Trophoblast cell (in vitro differentiated cells and primary cell): ENCODE results near the gene FARP2.
A peak's percentile ranks its signal among the peaks of the same experiment; 100 is the strongest.
"Not testable (repeated sequence)": the region's sequence is repeated elsewhere in the genome, so short reads cannot be mapped to it uniquely, and the experiment has no call there.

Experiments
- DNase-seq, 2 donors: peaks; one replicate each; pipeline ENCODE4 v3.0.0-alpha.2; 2016
- H2AFZ ChIP-seq: 2 replicates; pipeline ENCODE4 v1.6.1; 2013; ENCODE audit warnings: low read length, moderate library complexity, mild to moderate bottlenecking; ENCODE audit not compliant: insufficient read depth, poor library complexity
- H2AK5ac ChIP-seq: 2 replicates; pipeline ENCODE4 v1.6.1; 2013; ENCODE audit warnings: mild to moderate bottlenecking, low read length
- H2BK120ac ChIP-seq: 2 replicates; pipeline ENCODE4 v1.6.1; 2013; ENCODE audit warnings: low read length, mild to moderate bottlenecking, moderate library complexity; ENCODE audit not compliant: insufficient read depth, poor library complexity
- H2BK12ac ChIP-seq: 2 replicates; pipeline ENCODE4 v1.6.1; 2013; ENCODE audit warnings: mild to moderate bottlenecking, low read length, moderate library complexity
- H2BK5ac ChIP-seq: 2 replicates; pipeline ENCODE4 v1.6.1; 2013; ENCODE audit warnings: low read length, low read depth, moderate library complexity, mild to moderate bottlenecking; ENCODE audit not compliant: poor library complexity
- H3K14ac ChIP-seq: 2 replicates; pipeline ENCODE4 v1.6.1; 2013; ENCODE audit warnings: mild to moderate bottlenecking, low read length
- H3K18ac ChIP-seq: 2 replicates; pipeline ENCODE4 v1.6.1; 2013; ENCODE audit warnings: mild to moderate bottlenecking, low read length
- H3K23ac ChIP-seq: 2 replicates; pipeline ENCODE4 v1.6.1; 2013; ENCODE audit warnings: low read length
- H3K27ac ChIP-seq: 2 replicates; pipeline ENCODE4 v1.5.1; 2013; ENCODE audit warnings: low read depth, mild to moderate bottlenecking, inconsistent platforms, low read length, moderate library complexity
- H3K27me3 ChIP-seq: 2 replicates; pipeline ENCODE4 v1.6.1; 2013; ENCODE audit warnings: inconsistent platforms, mild to moderate bottlenecking, low read length, moderate library complexity; ENCODE audit not compliant: insufficient read depth
- H3K36me3 ChIP-seq, 2 experiments: 1 replicate in 1 of 2; 2 replicates in 1 of 2; pipeline ENCODE4 v1.6.1; 2013; ENCODE audit warnings: low read length in 2 of 2, mild to moderate bottlenecking in 2 of 2, moderate library complexity in 1 of 2; ENCODE audit not compliant: insufficient read depth in 2 of 2, control insufficient read depth in 1 of 2
- H3K4ac ChIP-seq: 2 replicates; pipeline ENCODE4 v1.6.1; 2013; ENCODE audit warnings: low read depth, mild to moderate bottlenecking, low read length, moderate library complexity
- H3K4me1 ChIP-seq, 2 experiments: 1 replicate in 1 of 2; 2 replicates in 1 of 2; pipeline ENCODE4 v1.6.1; 2013; ENCODE audit warnings: low read length in 2 of 2, mild to moderate bottlenecking in 2 of 2, moderate library complexity in 1 of 2; ENCODE audit not compliant: insufficient read depth in 2 of 2, control insufficient read depth in 1 of 2
- H3K4me2 ChIP-seq: 2 replicates; pipeline ENCODE4 v1.6.1; 2013; ENCODE audit warnings: inconsistent platforms, mild to moderate bottlenecking, low read length, moderate library complexity
- H3K4me3 ChIP-seq: 2 replicates; pipeline ENCODE4 v1.5.1; 2013; ENCODE audit warnings: mild to moderate bottlenecking, low read depth, low read length, inconsistent platforms
- H3K79me1 ChIP-seq: one replicate; pipeline ENCODE4 v1.6.1; 2013; ENCODE audit warnings: low read length
- H3K79me2 ChIP-seq: 2 replicates; pipeline ENCODE4 v1.6.1; 2013; ENCODE audit warnings: low read length, mild to moderate bottlenecking; ENCODE audit not compliant: control insufficient read depth, insufficient read depth, poor library complexity
- H3K9ac ChIP-seq: 2 replicates; pipeline ENCODE4 v1.6.1; 2013; ENCODE audit warnings: mild to moderate bottlenecking, low read length
- H3K9me3 ChIP-seq: 2 replicates; pipeline ENCODE4 v1.6.1; 2013; ENCODE audit warnings: low read depth, mild to moderate bottlenecking, control low read depth, inconsistent platforms, low read length; ENCODE audit not compliant: insufficient read depth
- H4K12ac ChIP-seq: 2 replicates; pipeline ENCODE4 v1.6.1; 2013; ENCODE audit warnings: low read depth, mild to moderate bottlenecking, low read length, moderate library complexity
- H4K8ac ChIP-seq: 2 replicates; pipeline ENCODE4 v1.6.1; 2013; ENCODE audit warnings: low read depth, mild to moderate bottlenecking, low read length, moderate library complexity
- H4K91ac ChIP-seq: one replicate; pipeline ENCODE4 v1.6.1; 2013; ENCODE audit warnings: low read depth, mild to moderate bottlenecking, low read length, moderate library complexity
- WGBS: extraction: QIAGEN DNeasy Blood & Tissue Kit; methylation state at CpG from one replicate; pipeline ENCODE4 v1.1.7; 2013; ENCODE audit warnings: missing lambda C conversion rate; ENCODE audit not compliant: insufficient read length, insufficient coverage; ENCODE audit errors: extremely low coverage; 5-methylcytosine and 5-hydroxymethylcytosine counted together

Gene FARP2

GRCh38 chr2:241368643-241369042 lies 12.6 kb downstream of the FARP2 start:
- no peaks in the 10 kb centered on the region for H3K79me2 ChIP-seq
- H2BK12ac ChIP-seq: no peak overlapping the region
- no peak overlapping the region for H3K4me2 ChIP-seq
- H2AFZ ChIP-seq: no peak overlapping the region
- no peak for DNase-seq
- H2BK5ac ChIP-seq: no peak overlapping the region
- H3K27me3 ChIP-seq: no peaks in the 10 kb centered on the region
- peaks cover 0 to 3% of the 10 kb centered on the region in 2 experiments for H3K36me3 ChIP-seq
- H3K27ac ChIP-seq: no peak overlapping the region
- no peak overlapping the region for H3K9ac ChIP-seq
- H3K79me1 ChIP-seq: no peaks in the 10 kb centered on the region
- no CpG with 5 or more reads among the region's 3 CpGs for WGBS
- H4K12ac ChIP-seq: no peak overlapping the region
- H4K8ac ChIP-seq: no peak overlapping the region
- no peak overlapping the region for H3K18ac ChIP-seq
- H3K4ac ChIP-seq: no peak overlapping the region
- no peak overlapping the region for H3K14ac ChIP-seq
- no peak overlapping the region for H2BK120ac ChIP-seq
- H3K23ac ChIP-seq: no peak overlapping the region
- no peak overlapping the region for H2AK5ac ChIP-seq
- H4K91ac ChIP-seq: no peak overlapping the region
- H3K4me1 ChIP-seq: no peaks in the 10 kb centered on the region
- H3K9me3 ChIP-seq: no peaks in the 10 kb centered on the region
- no peak overlapping the region for H3K4me3 ChIP-seq

- H2AK5ac ChIP-seq: no peak overlapping the region
- no peak overlapping the region for H3K4me2 ChIP-seq
- H3K9ac ChIP-seq: no peak overlapping the region
- H3K18ac ChIP-seq: no peak overlapping the region
- no peak overlapping the region for H2BK120ac ChIP-seq
- H3K79me1 ChIP-seq: peaks cover 2% of the 10 kb centered on the region
- no peaks in the 10 kb centered on the region for H3K79me2 ChIP-seq
- no peak for DNase-seq
- H4K12ac ChIP-seq: no peak overlapping the region
- H3K23ac ChIP-seq: no peak overlapping the region
- H3K27me3 ChIP-seq: no peaks in the 10 kb centered on the region
- H3K4me3 ChIP-seq: no peak overlapping the region
- H3K27ac ChIP-seq: no peak overlapping the region
- H2AFZ ChIP-seq: no peak overlapping the region
- peaks cover 10 to 11% of the 10 kb centered on the region in 2 experiments for H3K4me1 ChIP-seq
- no peak overlapping the region for H2BK12ac ChIP-seq
- no peak overlapping the region for H3K4ac ChIP-seq
- peaks cover 2 to 4% of the 10 kb centered on the region in 2 experiments for H3K36me3 ChIP-seq
- H4K8ac ChIP-seq: no peak overlapping the region
- WGBS: no CpG with 5 or more reads among the region's 11 CpGs
- no peak overlapping the region for H2BK5ac ChIP-seq
- no peak overlapping the region for H3K14ac ChIP-seq
- no peak overlapping the region for H4K91ac ChIP-seq
- no peaks in the 10 kb centered on the region for H3K9me3 ChIP-seq
Measured at GRCh38 chr2:241372361-241372992, 16.4 kb downstream of the FARP2 start.

GRCh38 chr2:241373446-241373845 lies 17.4 kb downstream of the FARP2 start:
- Histone ChIP-seq H3K4me2 (no peak overlapping the region), H3K9ac (no peak overlapping the region), H2AFZ (no peak overlapping the region), H3K4me3 (no peak overlapping the region), H4K91ac (no peak overlapping the region), H4K8ac (no peak overlapping the region), H3K4me1 (peaks cover 10 to 11% of the 10 kb centered on the region in 2 experiments), H3K27ac (no peak overlapping the region), H3K18ac (no peak overlapping the region), H3K79me1 (peaks cover 2% of the 10 kb centered on the region), H2AK5ac (no peak overlapping the region), H4K12ac (no peak overlapping the region), H3K9me3 (no peaks in the 10 kb centered on the region), H3K14ac (no peak overlapping the region), H2BK12ac (no peak overlapping the region), H3K4ac (no peak overlapping the region), H3K27me3 (no peaks in the 10 kb centered on the region), H2BK5ac (no peak overlapping the region), H3K23ac (no peak overlapping the region), H3K36me3 (peaks cover 2 to 4% of the 10 kb centered on the region in 2 experiments), H2BK120ac (no peak overlapping the region), H3K79me2 (no peaks in the 10 kb centered on the region)
- WGBS: no CpG with 5 or more reads among the region's 3 CpGs
- no peak for DNase-seq

DNA sequence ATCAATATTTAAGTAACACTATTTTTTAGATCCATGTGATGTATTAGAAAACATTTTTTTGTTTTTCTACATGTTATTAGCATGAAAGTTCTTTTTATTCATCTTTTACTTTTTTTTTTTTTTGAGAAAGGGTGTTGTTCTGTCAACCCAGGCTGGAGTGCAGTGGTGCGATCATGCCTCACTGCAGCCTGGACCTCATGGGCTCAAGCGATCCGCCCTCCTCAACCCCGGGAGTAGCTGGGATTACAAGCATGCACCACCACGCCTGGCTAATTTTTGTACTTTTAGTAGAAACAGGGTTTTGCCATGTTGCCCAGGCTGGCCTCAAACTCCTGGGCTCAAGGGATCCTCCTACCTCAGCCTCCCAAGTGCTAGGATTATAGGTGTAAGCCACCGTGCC lies 17.8 kb downstream of the FARP2 start:
- H3K14ac ChIP-seq, H4K12ac ChIP-seq, H2AK5ac ChIP-seq, H2BK5ac ChIP-seq, H3K36me3 ChIP-seq, H4K8ac ChIP-seq, H2BK120ac ChIP-seq, H3K27me3 ChIP-seq, H3K9ac ChIP-seq, H3K4ac ChIP-seq, H3K4me3 ChIP-seq, H3K27ac ChIP-seq, H2AFZ ChIP-seq, H3K23ac ChIP-seq, H3K18ac ChIP-seq, H3K79me2 ChIP-seq, H3K4me2 ChIP-seq, H3K9me3 ChIP-seq, H3K79me1 ChIP-seq, DNase-seq: not testable (repeated sequence)
- H3K4me1 ChIP-seq: peaks cover 10 to 11% of the 10 kb centered on the region in 2 experiments
- H2BK12ac ChIP-seq: peak overlapping the region; percentile 35
- peak overlapping the region; percentile 42 for H4K91ac ChIP-seq
- no CpG with 5 or more reads among the region's 6 CpGs for WGBS
